Measurements from ENCODE around the gene ARL6.

ARL6 gene

DNA sequence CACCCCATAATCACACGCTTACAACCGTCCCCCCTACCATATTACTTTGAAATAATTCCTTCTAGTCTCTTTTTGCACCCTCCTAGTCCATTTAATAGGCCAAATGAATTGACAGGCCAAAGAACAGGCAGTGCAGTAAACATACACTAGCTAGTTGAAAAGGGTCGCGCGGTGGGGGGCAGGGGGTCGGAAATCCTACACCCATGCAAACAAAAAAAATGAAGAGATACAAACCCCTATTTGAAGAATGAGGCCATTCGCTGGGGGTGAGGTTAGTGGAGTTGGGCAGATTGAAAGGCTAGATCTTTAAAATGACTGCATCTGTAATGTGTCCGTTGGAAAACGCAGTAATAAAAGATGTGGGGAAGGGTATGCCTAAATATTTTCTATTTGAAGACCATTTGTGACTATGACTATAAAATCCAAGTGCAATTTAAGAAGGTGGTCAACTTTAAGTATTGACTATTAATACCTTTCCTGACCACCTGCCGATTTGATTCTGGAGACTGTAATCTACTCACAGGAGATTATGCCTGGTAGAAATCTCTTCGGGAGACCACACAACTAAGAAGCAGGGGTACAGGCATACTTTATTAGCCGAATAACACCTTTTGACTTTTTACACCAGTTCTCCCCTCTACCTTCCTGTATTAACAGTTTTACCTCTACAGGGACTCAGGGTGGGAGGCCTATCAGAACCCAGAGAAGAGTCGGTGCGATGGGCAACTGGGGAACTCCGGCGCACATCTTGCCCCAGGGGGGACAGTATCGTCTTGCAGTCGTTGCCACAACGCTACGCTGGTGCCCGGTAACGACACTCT is 762 bp upstream of the ARL6 start:
- H2AFZ ChIP-seq (ENCODE audit: low read depth): peak overlapping the region; percentile 99
- H3K27ac ChIP-seq: peak overlapping the region; percentile 37
- TF ChIP-seq, protein P1, sequence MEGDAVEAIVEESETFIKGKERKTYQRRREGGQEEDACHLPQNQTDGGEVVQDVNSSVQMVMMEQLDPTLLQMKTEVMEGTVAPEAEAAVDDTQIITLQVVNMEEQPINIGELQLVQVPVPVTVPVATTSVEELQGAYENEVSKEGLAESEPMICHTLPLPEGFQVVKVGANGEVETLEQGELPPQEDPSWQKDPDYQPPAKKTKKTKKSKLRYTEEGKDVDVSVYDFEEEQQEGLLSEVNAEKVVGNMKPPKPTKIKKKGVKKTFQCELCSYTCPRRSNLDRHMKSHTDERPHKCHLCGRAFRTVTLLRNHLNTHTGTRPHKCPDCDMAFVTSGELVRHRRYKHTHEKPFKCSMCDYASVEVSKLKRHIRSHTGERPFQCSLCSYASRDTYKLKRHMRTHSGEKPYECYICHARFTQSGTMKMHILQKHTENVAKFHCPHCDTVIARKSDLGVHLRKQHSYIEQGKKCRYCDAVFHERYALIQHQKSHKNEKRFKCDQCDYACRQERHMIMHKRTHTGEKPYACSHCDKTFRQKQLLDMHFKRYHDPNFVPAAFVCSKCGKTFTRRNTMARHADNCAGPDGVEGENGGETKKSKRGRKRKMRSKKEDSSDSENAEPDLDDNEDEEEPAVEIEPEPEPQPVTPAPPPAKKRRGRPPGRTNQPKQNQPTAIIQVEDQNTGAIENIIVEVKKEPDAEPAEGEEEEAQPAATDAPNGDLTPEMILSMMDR (conservative IDR thresholded peaks at IDR 0.05; ENCODE audit: low read depth, low read length): no peak
- no peaks in the 10 kb centered on the region for H4K20me1 ChIP-seq (ENCODE audit: insufficient read depth)
- no peaks in the 10 kb centered on the region for H3K79me2 ChIP-seq (ENCODE audit: insufficient read depth, low read depth)
- peak overlapping the region; percentile 80; the same call in 1 of the 2 replicates for H3K4me2 ChIP-seq
- peaks cover 11% of the 10 kb centered on the region for H3K4me1 ChIP-seq (ENCODE audit: low read depth, poor library complexity, severe bottlenecking)
- peak overlapping the region; percentile 92 for H3K4me3 ChIP-seq (IDR thresholded peaks at IDR 0.05; ENCODE audit: insufficient read depth, low read depth, low read length)
- H3K9ac ChIP-seq: peak overlapping the region; percentile 47; the same call in 1 of the 2 replicates
- no peaks in the 10 kb centered on the region for H3K36me3 ChIP-seq (ENCODE audit: insufficient read depth)
- H3K27me3 ChIP-seq (ENCODE audit: insufficient read depth, low read depth): no peaks in the 10 kb centered on the region

DNA sequence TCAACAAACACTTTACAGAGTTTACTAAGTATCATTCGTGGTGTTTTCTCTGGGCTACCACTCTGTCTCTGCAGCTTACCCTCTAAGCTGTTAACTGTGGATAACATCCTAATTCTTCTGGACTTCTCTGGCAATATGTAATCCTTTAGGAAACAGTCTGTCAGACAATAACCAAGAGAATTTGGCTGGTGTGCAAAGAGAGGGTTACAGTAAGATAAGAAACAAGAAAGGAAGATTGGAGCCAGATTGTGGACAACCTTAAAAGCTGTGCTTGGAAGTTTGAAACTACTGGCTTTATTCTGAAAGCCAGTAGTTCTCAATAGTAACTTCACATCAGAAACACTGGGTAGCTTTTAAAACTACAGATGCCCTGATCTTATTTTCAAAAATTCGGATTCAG is 778 bp downstream of the ARL6 start:
- H4K20me1 ChIP-seq (ENCODE audit: insufficient read depth): no peaks in the 10 kb centered on the region
- peak overlapping the region; percentile 47; the same call in 1 of the 2 replicates for H3K9ac ChIP-seq
- no peak overlapping the region for H3K4me3 ChIP-seq (IDR thresholded peaks at IDR 0.05; ENCODE audit: insufficient read depth, low read depth, low read length)
- H3K4me1 ChIP-seq (ENCODE audit: low read depth, poor library complexity, severe bottlenecking): peaks cover 11% of the 10 kb centered on the region
- H3K27me3 ChIP-seq (ENCODE audit: insufficient read depth, low read depth): no peaks in the 10 kb centered on the region
- H3K36me3 ChIP-seq (ENCODE audit: insufficient read depth): no peaks in the 10 kb centered on the region
- H3K79me2 ChIP-seq (ENCODE audit: insufficient read depth, low read depth): no peaks in the 10 kb centered on the region
- TF ChIP-seq, protein P1 (conservative IDR thresholded peaks at IDR 0.05; ENCODE audit: low read depth, low read length): no peak
- H3K27ac ChIP-seq: no peak overlapping the region
- peak overlapping the region; percentile 99; the same call in 1 of the 2 replicates for H2AFZ ChIP-seq (ENCODE audit: low read depth)
- H3K4me2 ChIP-seq: peak overlapping the region; percentile 80

DNA sequence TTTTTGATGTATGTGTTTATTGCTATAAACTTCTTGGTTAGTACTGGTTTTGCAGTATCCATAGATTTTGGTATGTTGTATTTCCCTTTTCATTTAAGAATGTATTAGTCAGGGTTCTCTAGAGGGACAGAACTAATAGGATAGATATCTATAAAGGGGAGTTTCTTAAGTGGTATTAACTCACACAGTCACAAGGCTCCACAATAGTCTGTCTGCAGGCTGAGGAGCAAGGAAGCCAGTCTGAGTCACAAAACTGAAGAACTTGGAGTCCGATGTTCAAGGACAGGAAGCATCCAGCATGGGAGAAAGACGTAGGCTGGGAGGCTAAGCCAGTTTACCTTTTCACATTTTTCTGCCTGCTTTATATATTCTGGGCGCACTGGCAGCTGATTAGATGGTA is 8.4 kb downstream of the ARL6 start:
- H3K4me3 ChIP-seq (IDR thresholded peaks at IDR 0.05; ENCODE audit: insufficient read depth, low read depth, low read length): no peak overlapping the region
- TF ChIP-seq, protein P1 (conservative IDR thresholded peaks at IDR 0.05; ENCODE audit: low read depth, low read length): no peak
- H3K79me2 ChIP-seq (ENCODE audit: insufficient read depth, low read depth): no peaks in the 10 kb centered on the region
- no peak overlapping the region for H2AFZ ChIP-seq (ENCODE audit: low read depth)
- H3K36me3 ChIP-seq (ENCODE audit: insufficient read depth): no peaks in the 10 kb centered on the region
- H3K27ac ChIP-seq: no peak overlapping the region
- H3K27me3 ChIP-seq (ENCODE audit: insufficient read depth, low read depth): no peaks in the 10 kb centered on the region
- H4K20me1 ChIP-seq (ENCODE audit: insufficient read depth): no peaks in the 10 kb centered on the region
- no peaks in the 10 kb centered on the region for H3K4me1 ChIP-seq (ENCODE audit: low read depth, poor library complexity, severe bottlenecking)
- H3K9ac ChIP-seq: no peak overlapping the region
- H3K4me2 ChIP-seq: no peak overlapping the region

DNA sequence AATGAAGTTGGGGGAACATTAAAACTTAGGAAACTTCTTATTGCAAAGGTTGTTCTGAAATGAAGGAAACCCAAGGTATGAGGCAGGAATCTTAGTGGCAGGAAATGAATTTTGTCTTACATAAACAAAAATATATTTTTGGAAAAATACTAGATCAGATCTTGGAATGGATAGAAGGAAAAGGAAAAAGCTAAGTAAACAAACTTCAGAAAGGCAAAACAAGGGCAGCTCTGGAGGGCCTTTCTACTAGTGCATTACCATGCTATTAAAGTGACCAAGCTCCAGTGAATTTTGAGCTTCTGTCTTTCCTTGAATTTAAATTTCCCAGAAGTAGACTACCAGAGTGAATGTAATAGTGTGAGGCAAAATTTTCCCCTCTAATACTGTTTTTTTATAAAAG is 13.6 kb downstream of the ARL6 start:
- no peaks in the 10 kb centered on the region for H3K36me3 ChIP-seq (ENCODE audit: insufficient read depth)
- H4K20me1 ChIP-seq (ENCODE audit: insufficient read depth): no peaks in the 10 kb centered on the region
- no peak overlapping the region for H3K4me3 ChIP-seq (IDR thresholded peaks at IDR 0.05; ENCODE audit: insufficient read depth, low read depth, low read length)
- H3K27me3 ChIP-seq (ENCODE audit: insufficient read depth, low read depth): no peaks in the 10 kb centered on the region
- TF ChIP-seq, protein P1 (conservative IDR thresholded peaks at IDR 0.05; ENCODE audit: low read depth, low read length): no peak
- no peaks in the 10 kb centered on the region for H3K79me2 ChIP-seq (ENCODE audit: insufficient read depth, low read depth)
- no peaks in the 10 kb centered on the region for H3K4me1 ChIP-seq (ENCODE audit: low read depth, poor library complexity, severe bottlenecking)
- no peak overlapping the region for H3K4me2 ChIP-seq
- no peak overlapping the region for H3K9ac ChIP-seq
- H2AFZ ChIP-seq (ENCODE audit: low read depth): no peak overlapping the region
- no peak overlapping the region for H3K27ac ChIP-seq

Measured in KMS-11 (cell line).